ENCODE data around the gene HELT.
"Not testable (repeated sequence)": the region's sequence is repeated elsewhere in the genome, so short reads cannot be mapped to it uniquely, and the experiment has no call there.

The HELT gene

GRCh38 chr4:184972991-184973390 is 45.3 kb upstream of the HELT start:
- no peak overlapping the region for H3K4me3 ChIP-seq (ENCODE audit: low read length)
- H3F3A ChIP-seq (ENCODE audit: insufficient read depth, low read length) = no peaks in the 10 kb centered on the region
- H3K4me2 ChIP-seq (ENCODE audit: low read depth, low read length) = no peak overlapping the region
- no peaks in the 10 kb centered on the region for H3K9me2 ChIP-seq (replicated peaks; ENCODE audit: insufficient read depth, low read length)
- no peak for DNase-seq
- no peaks in the 10 kb centered on the region for H4K20me1 ChIP-seq (ENCODE audit: insufficient read depth, low read length)
- H3K36me3 ChIP-seq (replicated peaks; ENCODE audit: insufficient read depth, low read length) = no peaks in the 10 kb centered on the region
- H3K27ac ChIP-seq (ENCODE audit: low read length) = no peak overlapping the region
- H2AFZ ChIP-seq (ENCODE audit: low read length) = no peak overlapping the region
- H3K9ac ChIP-seq (ENCODE audit: low read length) = no peak overlapping the region
- H3K79me2 ChIP-seq (ENCODE audit: low read length) = no peaks in the 10 kb centered on the region
- TF ChIP-seq EZH2 (optimal IDR thresholded peaks at IDR 0.05; ENCODE audit: low read depth, low read length) = no peak
- TF ChIP-seq CTCF (IDR thresholded peaks at IDR 0.05; ENCODE audit: low read length) = no peak
- TF ChIP-seq EZH2phosphoT487 (IDR thresholded peaks at IDR 0.05; ENCODE audit: low read length) = no peak
- H3K9me3 ChIP-seq (replicated peaks; ENCODE audit: insufficient read depth, low read length) = no peaks in the 10 kb centered on the region
- no peaks in the 10 kb centered on the region for H3K27me3 ChIP-seq (replicated peaks; ENCODE audit: insufficient read depth, low read length)
- H3K4me1 ChIP-seq (ENCODE audit: low read length) = no peaks in the 10 kb centered on the region

GRCh38 chr4:184976348-184976747 is 41.9 kb upstream of the HELT start:
- not testable (repeated sequence) for H3K9me2 ChIP-seq (replicated peaks; ENCODE audit: insufficient read depth, low read length); H3K4me1 ChIP-seq (ENCODE audit: low read length); H3K4me3 ChIP-seq (ENCODE audit: low read length); H3K9ac ChIP-seq (ENCODE audit: low read length); H3F3A ChIP-seq (ENCODE audit: insufficient read depth, low read length); H3K27ac ChIP-seq (ENCODE audit: low read length); H3K27me3 ChIP-seq (replicated peaks; ENCODE audit: insufficient read depth, low read length); H4K20me1 ChIP-seq (ENCODE audit: insufficient read depth, low read length); H3K9me3 ChIP-seq (replicated peaks; ENCODE audit: insufficient read depth, low read length); H3K36me3 ChIP-seq (replicated peaks; ENCODE audit: insufficient read depth, low read length); DNase-seq; H3K79me2 ChIP-seq (ENCODE audit: low read length); H3K4me2 ChIP-seq (ENCODE audit: low read depth, low read length); H2AFZ ChIP-seq (ENCODE audit: low read length)

GRCh38 chr4:184977747-184978146 is 40.5 kb upstream of the HELT start:
- no peaks in the 10 kb centered on the region for H3K36me3 ChIP-seq (replicated peaks; ENCODE audit: insufficient read depth, low read length)
- no peaks in the 10 kb centered on the region for H3K9me2 ChIP-seq (replicated peaks; ENCODE audit: insufficient read depth, low read length)
- no peaks in the 10 kb centered on the region for H3K9me3 ChIP-seq (replicated peaks; ENCODE audit: insufficient read depth, low read length)
- no peak overlapping the region for H3K4me2 ChIP-seq (ENCODE audit: low read depth, low read length)
- no peaks in the 10 kb centered on the region for H3K4me1 ChIP-seq (ENCODE audit: low read length)
- H3K4me3 ChIP-seq (ENCODE audit: low read length) = no peak overlapping the region
- H3K27me3 ChIP-seq (replicated peaks; ENCODE audit: insufficient read depth, low read length) = no peaks in the 10 kb centered on the region
- TF ChIP-seq EZH2phosphoT487 (IDR thresholded peaks at IDR 0.05; ENCODE audit: low read length) = no peak
- TF ChIP-seq EZH2 (optimal IDR thresholded peaks at IDR 0.05; ENCODE audit: low read depth, low read length) = no peak
- no peak for TF ChIP-seq CTCF (IDR thresholded peaks at IDR 0.05; ENCODE audit: low read length)
- no peak overlapping the region for H3K9ac ChIP-seq (ENCODE audit: low read length)
- H3K27ac ChIP-seq (ENCODE audit: low read length) = no peak overlapping the region
- no peaks in the 10 kb centered on the region for H3F3A ChIP-seq (ENCODE audit: insufficient read depth, low read length)
- no peak overlapping the region for H2AFZ ChIP-seq (ENCODE audit: low read length)
- H4K20me1 ChIP-seq (ENCODE audit: insufficient read depth, low read length) = no peaks in the 10 kb centered on the region
- no peak for DNase-seq
- no peaks in the 10 kb centered on the region for H3K79me2 ChIP-seq (ENCODE audit: low read length)

GRCh38 chr4:184978211-184978610 is 40.1 kb upstream of the HELT start:
- Histone ChIP-seq H3K9me3 (replicated peaks; ENCODE audit: insufficient read depth, low read length) (no peaks in the 10 kb centered on the region), H3K4me2 (ENCODE audit: low read depth, low read length) (no peak overlapping the region), H3K9me2 (replicated peaks; ENCODE audit: insufficient read depth, low read length) (no peaks in the 10 kb centered on the region), H2AFZ (ENCODE audit: low read length) (no peak overlapping the region), H3K9ac (ENCODE audit: low read length) (no peak overlapping the region), H3K27me3 (replicated peaks; ENCODE audit: insufficient read depth, low read length) (no peaks in the 10 kb centered on the region), H3K4me1 (ENCODE audit: low read length) (peaks cover 2% of the 10 kb centered on the region), H3K79me2 (ENCODE audit: low read length) (no peaks in the 10 kb centered on the region), H3F3A (ENCODE audit: insufficient read depth, low read length) (no peaks in the 10 kb centered on the region), H4K20me1 (ENCODE audit: insufficient read depth, low read length) (no peaks in the 10 kb centered on the region), H3K4me3 (ENCODE audit: low read length) (no peak overlapping the region), H3K27ac (ENCODE audit: low read length) (no peak overlapping the region), H3K36me3 (replicated peaks; ENCODE audit: insufficient read depth, low read length) (no peaks in the 10 kb centered on the region)
- DNase-seq = no peak
- TF ChIP-seq CTCF (IDR thresholded peaks at IDR 0.05; ENCODE audit: low read length) (no peak), EZH2phosphoT487 (IDR thresholded peaks at IDR 0.05; ENCODE audit: low read length) (no peak), EZH2 (optimal IDR thresholded peaks at IDR 0.05; ENCODE audit: low read depth, low read length) (no peak)
